Stimulated activated memory B cell treated with anti-CD40 and anti-IgM and Interleukin-4, amounts not matched to agents 10 μg/mL and 1 μg/mL and 100 μg/mL, for 72 hours (primary cell): ENCODE measurements around the gene ABCC3.

ENCODE experiments used
- ATAC-seq: fragments of 150-1000 bp; cut with Tn5 transposase; 2 replicates; pipeline ENCODE4 v1.10.0; 2021
- H3K27ac Mint-ChIP-seq: one replicate; pipeline ENCODE4 v1.8.0; 2022; ENCODE audit warnings: mild to moderate bottlenecking, mixed read lengths
- H3K27me3 Mint-ChIP-seq: one replicate; pipeline ENCODE4 v1.8.0; 2022; ENCODE audit warnings: mixed read lengths
- H3K36me3 Mint-ChIP-seq: one replicate; pipeline ENCODE4 v1.8.0; 2022; ENCODE audit warnings: mixed read lengths
- H3K4me1 Mint-ChIP-seq: one replicate; pipeline ENCODE4 v1.8.0; 2022; ENCODE audit warnings: mixed read lengths
- H3K4me3 Mint-ChIP-seq: one replicate; pipeline ENCODE4 v1.8.0; 2022; ENCODE audit warnings: mild to moderate bottlenecking, moderate library complexity, mixed read lengths
- H3K9me3 Mint-ChIP-seq: one replicate; pipeline ENCODE4 v1.8.0; 2022; ENCODE audit warnings: mixed read lengths

The ABCC3 gene

GRCh38 chr17:50599606-50600005 lies 35.1 kb upstream of the ABCC3 start:
- no peaks in the 10 kb centered on the region for H3K36me3 Mint-ChIP-seq
- no peak overlapping the region for H3K27ac Mint-ChIP-seq
- H3K27me3 Mint-ChIP-seq = peaks cover 81% of the 10 kb centered on the region
- no peaks in the 10 kb centered on the region for H3K9me3 Mint-ChIP-seq
- no peak overlapping the region for H3K4me3 Mint-ChIP-seq
- ATAC-seq = no peak
- H3K4me1 Mint-ChIP-seq = peaks cover 6% of the 10 kb centered on the region

- H3K27me3 Mint-ChIP-seq = peaks cover 79% of the 10 kb centered on the region
- H3K4me3 Mint-ChIP-seq = no peak overlapping the region
- no peaks in the 10 kb centered on the region for H3K36me3 Mint-ChIP-seq
- no peaks in the 10 kb centered on the region for H3K9me3 Mint-ChIP-seq
- ATAC-seq = no peak
- H3K27ac Mint-ChIP-seq = no peak overlapping the region
- H3K4me1 Mint-ChIP-seq = peaks cover 6% of the 10 kb centered on the region
Observed at GRCh38 chr17:50601823-50602375, 32.8 kb upstream of the ABCC3 start.

GRCh38 chr17:50602836-50603235 lies 31.8 kb upstream of the ABCC3 start:
- H3K27me3 Mint-ChIP-seq = peaks cover 88% of the 10 kb centered on the region
- peaks cover 6% of the 10 kb centered on the region for H3K4me1 Mint-ChIP-seq
- no peaks in the 10 kb centered on the region for H3K9me3 Mint-ChIP-seq
- no peak overlapping the region for H3K27ac Mint-ChIP-seq
- H3K36me3 Mint-ChIP-seq = no peaks in the 10 kb centered on the region
- ATAC-seq = no peak
- no peak overlapping the region for H3K4me3 Mint-ChIP-seq

- Mint-ChIP-seq H3K4me1 (peaks cover 6% of the 10 kb centered on the region), H3K9me3 (no peaks in the 10 kb centered on the region), H3K27me3 (peaks cover 91% of the 10 kb centered on the region), H3K36me3 (no peaks in the 10 kb centered on the region), H3K27ac (no peak overlapping the region), H3K4me3 (no peak overlapping the region)
- no peak for ATAC-seq
Observed at GRCh38 chr17:50603340-50603739, 31.3 kb upstream of the ABCC3 start.

- H3K27me3 Mint-ChIP-seq = peaks cover 96% of the 10 kb centered on the region
- H3K9me3 Mint-ChIP-seq = no peaks in the 10 kb centered on the region
- no peak for ATAC-seq
- H3K36me3 Mint-ChIP-seq = no peaks in the 10 kb centered on the region
- H3K4me1 Mint-ChIP-seq = no peaks in the 10 kb centered on the region
- H3K27ac Mint-ChIP-seq = no peak overlapping the region
- H3K4me3 Mint-ChIP-seq = no peak overlapping the region
Observed at GRCh38 chr17:50604513-50604912, 30.2 kb upstream of the ABCC3 start.

GRCh38 chr17:50605429-50605828 lies 29.3 kb upstream of the ABCC3 start:
- Mint-ChIP-seq H3K9me3 (no peaks in the 10 kb centered on the region), H3K36me3 (no peaks in the 10 kb centered on the region), H3K4me3 (no peak overlapping the region), H3K27me3 (peaks cover 96% of the 10 kb centered on the region), H3K4me1 (no peaks in the 10 kb centered on the region), H3K27ac (no peak overlapping the region)
- no peak for ATAC-seq

GRCh38 chr17:50607522-50608175 lies 27.0 kb upstream of the ABCC3 start:
- Mint-ChIP-seq H3K9me3 (no peaks in the 10 kb centered on the region), H3K27ac (no peak overlapping the region), H3K4me3 (no peak overlapping the region), H3K36me3 (no peaks in the 10 kb centered on the region), H3K27me3 (peaks cover 90% of the 10 kb centered on the region), H3K4me1 (no peaks in the 10 kb centered on the region)
- ATAC-seq = no peak

- H3K27ac Mint-ChIP-seq = no peak overlapping the region
- no peaks in the 10 kb centered on the region for H3K9me3 Mint-ChIP-seq
Observed at GRCh38 chr17:50608700-50609379, 25.8 kb upstream of the ABCC3 start.

GRCh38 chr17:50609380-50610074 lies 25.2 kb upstream of the ABCC3 start:
- no peak for ATAC-seq
- H3K4me1 Mint-ChIP-seq = peaks cover 8% of the 10 kb centered on the region

More at GRCh38 chr17:50608700-50609379, 25.8 kb upstream of the ABCC3 start:
- H3K4me3 Mint-ChIP-seq = no peak overlapping the region
- no peaks in the 10 kb centered on the region for H3K36me3 Mint-ChIP-seq
- H3K27me3 Mint-ChIP-seq = peaks cover 84% of the 10 kb centered on the region
- H3K4me1 Mint-ChIP-seq = peaks cover under 1% of the 10 kb centered on the region
- no peak for ATAC-seq

GRCh38 chr17:50611634-50612033 lies 23.0 kb upstream of the ABCC3 start:
- H3K36me3 Mint-ChIP-seq = no peaks in the 10 kb centered on the region
- no peak overlapping the region for H3K4me3 Mint-ChIP-seq
- H3K4me1 Mint-ChIP-seq = peaks cover 8% of the 10 kb centered on the region
- ATAC-seq = no peak
- H3K27me3 Mint-ChIP-seq = peaks cover 75% of the 10 kb centered on the region
- H3K27ac Mint-ChIP-seq = no peak overlapping the region
- no peaks in the 10 kb centered on the region for H3K9me3 Mint-ChIP-seq

More at GRCh38 chr17:50609380-50610074, 25.2 kb upstream of the ABCC3 start:
- H3K36me3 Mint-ChIP-seq = no peaks in the 10 kb centered on the region
- H3K4me3 Mint-ChIP-seq = no peak overlapping the region
- no peak overlapping the region for H3K27ac Mint-ChIP-seq
- peaks cover 84% of the 10 kb centered on the region for H3K27me3 Mint-ChIP-seq
- H3K9me3 Mint-ChIP-seq = no peaks in the 10 kb centered on the region

GRCh38 chr17:50612281-50612680 lies 22.4 kb upstream of the ABCC3 start:
- Mint-ChIP-seq H3K27me3 (peaks cover 68% of the 10 kb centered on the region), H3K4me3 (no peak overlapping the region), H3K4me1 (peaks cover 8% of the 10 kb centered on the region), H3K36me3 (no peaks in the 10 kb centered on the region), H3K9me3 (no peaks in the 10 kb centered on the region), H3K27ac (no peak overlapping the region)
- no peak for ATAC-seq

- no peaks in the 10 kb centered on the region for H3K9me3 Mint-ChIP-seq
- peaks cover 8% of the 10 kb centered on the region for H3K4me1 Mint-ChIP-seq
- no peak overlapping the region for H3K27ac Mint-ChIP-seq
- no peak overlapping the region for H3K4me3 Mint-ChIP-seq
- H3K27me3 Mint-ChIP-seq = peaks cover 60% of the 10 kb centered on the region
- no peaks in the 10 kb centered on the region for H3K36me3 Mint-ChIP-seq
- ATAC-seq = no peak
Observed at GRCh38 chr17:50613007-50613992, 21.4 kb upstream of the ABCC3 start.

GRCh38 chr17:50614471-50615051 lies 20.1 kb upstream of the ABCC3 start:
- no peaks in the 10 kb centered on the region for H3K36me3 Mint-ChIP-seq
- peaks cover 8% of the 10 kb centered on the region for H3K4me1 Mint-ChIP-seq
- no peak overlapping the region for H3K4me3 Mint-ChIP-seq
- H3K9me3 Mint-ChIP-seq = no peaks in the 10 kb centered on the region
- peaks cover 57% of the 10 kb centered on the region for H3K27me3 Mint-ChIP-seq
- ATAC-seq = no peak
- no peak overlapping the region for H3K27ac Mint-ChIP-seq

GRCh38 chr17:50615828-50616227 lies 18.9 kb upstream of the ABCC3 start:
- H3K4me1 Mint-ChIP-seq = peaks cover 8% of the 10 kb centered on the region
- no peak overlapping the region for H3K4me3 Mint-ChIP-seq
- no peaks in the 10 kb centered on the region for H3K9me3 Mint-ChIP-seq
- H3K27ac Mint-ChIP-seq = no peak overlapping the region
- H3K36me3 Mint-ChIP-seq = no peaks in the 10 kb centered on the region
- peaks cover 55% of the 10 kb centered on the region for H3K27me3 Mint-ChIP-seq
- no peak for ATAC-seq
